Superior temporal gyrus (tissue), 1 donor: ENCODE measurements around the gene CDH5.
A peak's percentile ranks its signal among the peaks of the same experiment; 100 is the strongest.

ENCODE experiments used
- DNase-seq: peaks from one replicate; pipeline ENCODE4 v3.0.0-alpha.2; 2016; ENCODE audit errors: extremely low spot score

CDH5 gene

GRCh38 chr16:66353055-66353454, 13.4 kb upstream of the CDH5 start:
- no peak for DNase-seq

GRCh38 chr16:66354034-66354909, 12.2 kb upstream of the CDH5 start:
- DNase-seq, result no peak

- no peak for DNase-seq
Measured at GRCh38 chr16:66355526-66355925, 11.0 kb upstream of the CDH5 start.

GRCh38 chr16:66357523-66357928, 9.0 kb upstream of the CDH5 start:
- peak; percentile 88 for DNase-seq

- DNase-seq, result no peak
Measured at GRCh38 chr16:66358231-66358630, 8.3 kb upstream of the CDH5 start.

- DNase-seq, result no peak
Measured at GRCh38 chr16:66359012-66359411, 7.5 kb upstream of the CDH5 start.

GRCh38 chr16:66359811-66360608, 6.5 kb upstream of the CDH5 start:
- no peak for DNase-seq

- DNase-seq, result no peak
Measured at GRCh38 chr16:66360624-66361324, 5.7 kb upstream of the CDH5 start.

GRCh38 chr16:66361604-66362135, 4.8 kb upstream of the CDH5 start:
- DNase-seq, result no peak

GRCh38 chr16:66363211-66363777, 3.2 kb upstream of the CDH5 start:
- no peak for DNase-seq

GRCh38 chr16:66364117-66364958, 2.2 kb upstream of the CDH5 start:
- DNase-seq, result no peak

GRCh38 chr16:66364959-66365306, 1.6 kb upstream of the CDH5 start:
- no peak for DNase-seq

- DNase-seq, result no peak
Measured at GRCh38 chr16:66365651-66366050, 840 bp upstream of the CDH5 start.

GRCh38 chr16:66367968-66368891, 1.7 kb downstream of the CDH5 start:
- DNase-seq, result no peak

- DNase-seq, result no peak
Measured at GRCh38 chr16:66369055-66369592, 2.6 kb downstream of the CDH5 start.

GRCh38 chr16:66370786-66371684, 4.5 kb downstream of the CDH5 start:
- DNase-seq, result no peak

GRCh38 chr16:66372078-66372897, 5.8 kb downstream of the CDH5 start:
- DNase-seq, result no peak

GRCh38 chr16:66372898-66373155, 6.3 kb downstream of the CDH5 start:
- no peak for DNase-seq
